Cortex of kidney (tissue), 1 donor: ENCODE measurements around the gene ZNF341.
A peak's percentile ranks its signal among the peaks of the same experiment; 100 is the strongest.
"Not testable (repeated sequence)": the region's sequence is repeated elsewhere in the genome, so short reads cannot be mapped to it uniquely, and the experiment has no call there.

Experiments
- DNase-seq: peaks from one replicate; lab custom pipeline; 2025; lab: John Stamatoyannopoulos, UW

ZNF341 gene

GRCh38 chr20:33731693-33732165 lies at the start of gene ZNF341:
TSS of gene ZNF341 (plus strand) at chr20:33731996. CDS start at chr20:33732022, 26 bp downstream.
- no peak for DNase-seq

DNA sequence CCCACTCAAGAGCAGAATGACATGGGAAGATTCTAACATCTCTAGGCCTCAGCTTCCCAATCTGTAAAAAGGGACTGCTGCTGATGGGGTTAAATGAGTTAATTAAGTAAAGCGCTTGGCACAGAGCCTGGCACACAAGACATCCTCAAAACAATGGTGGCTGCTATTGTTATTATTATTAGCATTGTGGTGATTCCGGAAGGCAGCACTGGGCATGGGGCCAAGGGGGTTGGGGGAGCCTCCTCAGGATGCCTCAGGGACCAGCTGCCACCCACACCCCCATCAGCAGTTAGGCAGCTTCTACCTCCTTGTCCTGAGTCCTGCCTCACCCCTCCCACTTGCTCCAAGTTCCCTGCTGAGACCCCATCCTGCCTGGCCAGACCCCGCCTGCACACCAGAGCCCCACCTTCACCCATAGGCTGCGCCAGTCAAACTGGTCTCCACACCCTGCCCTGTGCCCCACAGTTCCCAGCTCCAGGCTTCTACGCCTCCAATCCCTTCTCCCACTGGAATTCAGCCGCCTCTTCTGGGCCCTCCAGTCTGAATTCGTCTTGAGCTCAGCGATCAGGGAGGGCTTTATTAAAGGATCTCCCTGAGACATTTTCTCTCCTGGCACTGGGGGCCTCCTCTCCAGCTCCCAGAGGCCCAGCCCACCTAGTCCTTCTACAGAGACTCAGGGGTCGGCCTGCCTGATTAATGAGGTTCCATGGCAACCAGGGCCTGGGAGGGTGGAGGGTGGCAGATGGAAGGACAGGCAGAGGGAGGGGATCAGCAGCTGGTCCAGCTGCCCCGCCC lies 47.1 kb upstream of the ZNF341 start:
- DNase-seq: no peak

DNA sequence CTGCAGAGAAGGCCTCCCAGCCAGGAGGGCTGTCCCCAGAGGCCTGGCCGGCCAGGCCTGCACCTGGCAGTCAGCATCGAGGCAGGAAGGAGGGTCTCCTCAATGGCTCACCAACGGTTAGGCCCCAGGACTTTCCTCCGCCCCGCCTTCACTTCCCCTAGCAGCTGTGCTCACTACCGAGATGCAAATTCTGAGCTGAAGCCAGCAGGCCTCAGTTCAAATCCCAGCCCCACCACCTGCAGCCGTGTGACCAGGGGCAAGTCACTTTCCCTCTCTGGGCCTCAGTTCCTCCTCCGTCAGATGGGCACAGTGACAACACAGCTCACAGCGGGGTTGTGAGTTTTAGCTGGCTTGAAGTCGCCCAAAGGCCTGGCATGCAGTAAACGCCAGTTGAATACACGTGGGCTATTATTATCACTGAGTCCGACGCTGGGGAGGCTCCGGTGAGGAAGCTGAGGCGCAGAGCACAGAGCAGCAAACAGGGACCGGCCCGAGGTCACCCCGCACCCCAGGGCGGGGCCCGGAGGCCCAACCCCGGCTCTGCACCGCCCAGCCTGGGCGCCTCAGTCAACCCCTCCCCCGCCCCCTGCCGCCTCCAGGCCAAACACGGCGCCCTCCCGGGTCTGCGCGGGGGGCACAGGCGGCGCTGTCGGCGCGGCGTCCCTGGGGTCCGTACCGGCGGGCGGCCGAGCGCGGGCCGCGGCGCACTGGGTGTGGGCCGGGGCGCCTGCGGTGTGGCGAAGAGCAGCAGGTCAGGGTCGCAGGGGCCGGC lies 46.3 kb upstream of the ZNF341 start:
- no peak for DNase-seq

DNA sequence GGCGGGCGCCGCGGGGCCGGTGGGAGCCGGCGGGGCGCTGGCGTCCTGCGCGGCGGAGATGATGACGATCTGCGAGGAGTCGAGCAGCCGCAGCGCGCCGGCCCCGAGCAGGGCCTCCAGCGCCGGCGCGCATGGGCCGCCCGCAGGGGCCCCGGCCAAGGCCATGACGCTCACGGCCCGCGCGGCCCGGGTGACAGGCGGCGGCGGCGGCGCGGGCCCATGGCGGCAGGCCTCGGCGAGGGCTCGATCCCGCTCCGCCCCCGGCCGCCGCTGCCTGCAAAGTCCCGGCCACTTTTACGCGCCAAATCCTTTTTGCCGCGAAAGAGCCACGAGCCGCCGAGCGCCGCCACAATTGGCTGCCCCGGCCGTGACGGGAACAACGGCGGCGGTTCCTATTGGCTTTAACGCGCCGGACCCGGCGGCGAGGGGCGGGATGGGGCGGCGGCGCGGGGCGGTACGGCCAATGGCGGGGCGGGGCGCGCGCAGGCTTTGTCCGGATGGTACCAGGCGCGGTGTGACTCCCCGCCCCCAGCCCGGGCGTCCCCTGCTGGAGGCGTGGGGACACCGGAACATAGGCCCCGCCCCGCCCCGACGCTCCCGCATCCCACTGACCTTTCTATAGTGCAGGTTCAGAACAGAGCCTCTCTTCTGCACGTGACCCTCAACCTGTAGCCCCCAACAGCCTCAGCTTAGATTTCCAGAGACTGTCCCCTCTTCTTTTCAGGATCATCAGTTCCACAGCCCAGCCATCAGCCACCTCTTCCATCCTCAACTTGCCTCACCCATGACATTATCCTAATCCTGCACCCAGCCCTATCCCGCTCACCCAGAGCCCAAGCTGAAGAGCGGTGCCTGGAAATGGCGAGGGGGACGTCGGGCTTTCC lies 45.5 kb upstream of the ZNF341 start, which contains the start of gene E2F1:
TSS of gene E2F1 (minus strand) at position 286 of the 884 bp plus-strand sequence. CDS start at position 165, 121 bp downstream.
- DNase-seq: peak; percentile 16

DNA sequence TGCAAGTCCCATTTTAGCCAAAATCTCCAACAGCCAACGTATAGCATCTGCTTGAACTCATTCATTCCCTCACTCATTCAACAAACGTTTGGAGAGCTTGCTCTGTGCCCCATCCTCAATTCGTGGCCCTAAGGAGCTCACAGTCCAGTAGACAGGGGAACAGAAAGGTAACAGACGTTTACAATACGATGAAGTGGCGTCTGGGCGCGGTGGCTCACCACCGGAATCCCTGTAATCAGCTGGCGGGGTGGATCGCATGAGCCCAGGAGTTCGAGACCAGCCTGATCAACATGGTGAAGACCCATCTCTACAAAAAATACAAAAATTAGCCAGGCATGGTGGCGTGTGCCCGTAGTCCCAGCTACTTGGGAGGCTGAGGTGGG lies 44.8 kb upstream of the ZNF341 start:
- no peak for DNase-seq

- DNase-seq: no peak
These were observed 44.4 kb upstream of the ZNF341 start for GRCh38 chr20:33687370-33687915.

- DNase-seq: no peak
These were observed 43.5 kb upstream of the ZNF341 start for GRCh38 chr20:33687993-33688937.

DNA sequence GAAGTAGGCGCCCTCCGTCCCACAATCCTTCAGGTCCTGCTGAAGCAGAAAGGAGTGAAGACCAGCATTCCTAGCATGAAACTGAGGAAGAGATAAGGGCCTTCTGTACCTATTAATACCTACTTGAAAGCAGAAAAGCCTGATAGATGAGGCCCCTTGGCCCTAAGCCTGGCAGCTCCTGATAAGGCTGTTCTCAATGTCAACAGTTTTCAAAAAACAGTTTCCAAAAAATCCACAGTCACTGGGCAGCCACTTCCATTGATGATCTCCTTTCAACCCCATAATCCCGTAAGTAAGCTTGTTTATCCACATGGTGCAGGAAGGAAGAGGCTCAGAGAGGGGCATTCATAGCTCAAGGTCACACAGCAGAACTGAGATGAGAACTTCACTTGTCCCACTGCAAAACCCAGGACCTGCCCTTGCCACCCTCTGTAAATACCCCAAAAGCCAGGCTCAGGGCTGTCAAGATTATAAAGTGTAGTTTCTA lies 42.8 kb upstream of the ZNF341 start:
- no peak for DNase-seq

DNA sequence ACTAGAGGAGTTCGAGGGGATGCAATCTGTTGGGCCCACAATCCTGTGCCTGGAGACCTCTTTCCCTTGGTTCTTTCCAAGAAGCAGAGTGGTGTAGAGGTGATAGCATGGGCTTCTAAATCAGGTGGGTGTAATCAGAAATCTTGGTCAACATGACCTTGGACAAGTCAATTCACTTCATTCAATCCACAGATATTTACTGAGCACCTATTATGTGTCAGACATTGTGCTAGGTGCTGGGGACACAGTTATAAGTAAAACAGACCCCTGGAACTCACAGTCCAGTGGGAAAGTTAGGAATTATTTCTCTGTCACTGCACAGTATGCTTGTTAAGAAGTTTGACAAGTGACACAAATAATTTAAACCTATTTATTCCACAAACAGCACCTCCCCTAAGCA lies 42.3 kb upstream of the ZNF341 start:
- DNase-seq: no peak

GRCh38 chr20:33689973-33690372 lies 41.8 kb upstream of the ZNF341 start:
- DNase-seq: no peak

DNA sequence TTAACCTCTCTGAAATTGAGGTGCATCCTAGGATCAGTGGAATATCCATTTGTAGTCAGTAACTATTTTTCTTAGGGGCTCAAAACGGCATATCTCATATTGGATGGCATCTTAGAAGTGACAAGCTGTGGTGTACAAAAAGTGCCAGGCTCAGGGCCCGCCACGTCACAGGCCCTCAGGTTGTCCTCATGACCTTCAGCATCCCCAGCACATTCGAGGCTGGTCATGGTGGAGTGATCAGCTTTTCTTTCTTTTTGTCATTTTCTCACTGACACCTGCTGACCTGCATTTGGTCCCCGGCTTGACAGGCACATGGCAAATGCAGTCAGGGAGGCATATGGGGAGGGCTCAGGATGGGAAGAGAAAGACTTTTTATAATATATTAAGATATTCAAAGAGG lies 38.5 kb upstream of the ZNF341 start:
- no peak for DNase-seq

DNA sequence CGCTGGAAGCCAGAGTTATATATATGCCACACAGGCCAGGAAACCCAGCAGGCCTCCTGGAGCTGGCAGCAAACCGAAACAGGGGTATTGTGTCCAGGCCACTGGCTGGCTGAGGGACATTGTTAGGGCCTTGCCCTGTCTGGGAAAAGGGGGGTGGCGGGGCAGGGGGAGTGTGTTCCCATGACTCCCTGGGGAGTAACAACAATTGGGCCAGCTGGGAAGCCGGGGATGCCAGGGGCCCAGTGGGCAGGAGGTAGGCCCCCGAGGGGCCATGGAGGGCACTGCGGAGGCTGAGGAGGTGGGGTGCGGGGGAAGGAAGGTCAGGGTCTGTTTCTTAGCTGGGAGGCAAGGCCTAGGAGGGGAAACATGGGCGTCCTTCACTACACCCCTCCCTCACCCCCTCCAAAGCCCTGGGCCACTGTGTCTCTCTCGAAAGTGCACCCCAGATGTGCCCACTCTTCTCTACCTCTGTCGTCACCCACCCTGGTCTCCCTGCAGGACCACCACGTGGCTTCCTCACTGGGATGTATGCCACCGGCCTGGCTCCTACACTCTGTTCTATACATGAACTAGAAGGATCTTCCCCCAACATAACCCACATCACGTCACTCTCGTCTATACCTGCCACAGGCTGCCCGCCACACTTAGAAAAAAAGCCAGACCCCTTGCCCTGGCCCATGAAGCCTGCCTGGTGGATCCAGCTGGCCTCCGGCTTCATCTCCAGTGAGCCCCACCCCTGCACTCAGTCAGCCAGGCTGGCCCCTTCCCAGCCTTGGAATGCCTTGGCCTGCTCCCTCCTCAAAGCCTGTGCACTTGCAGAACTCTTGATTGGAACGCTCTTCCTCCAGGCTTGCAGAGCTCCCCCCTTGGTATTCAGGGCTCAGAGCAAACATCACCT lies 37.8 kb upstream of the ZNF341 start:
- no peak for DNase-seq

GRCh38 chr20:33694639-33695012 lies 37.2 kb upstream of the ZNF341 start:
- no peak for DNase-seq

- no peak for DNase-seq
These were observed 35.3 kb upstream of the ZNF341 start for GRCh38 chr20:33696448-33696847.

DNA sequence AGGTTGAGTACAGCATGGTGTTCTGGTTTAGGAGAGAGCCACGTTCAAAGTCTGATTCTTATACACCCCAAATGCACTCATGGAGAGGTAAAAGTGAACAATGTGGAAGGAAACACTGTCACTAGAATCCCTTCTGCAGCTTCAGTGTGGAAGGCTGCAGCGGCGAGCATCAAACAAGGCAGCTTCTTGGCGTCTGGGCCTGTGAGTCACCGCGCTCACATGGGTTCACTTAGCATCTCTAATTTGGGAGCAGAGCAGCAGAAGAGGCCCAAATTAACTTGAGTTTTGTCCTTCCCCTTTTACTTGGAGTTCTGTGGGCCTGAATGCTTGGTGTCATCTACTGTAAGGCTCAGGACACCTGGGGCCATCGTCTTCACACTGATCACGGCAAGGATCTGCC lies 34.7 kb upstream of the ZNF341 start:
- no peak for DNase-seq

DNA sequence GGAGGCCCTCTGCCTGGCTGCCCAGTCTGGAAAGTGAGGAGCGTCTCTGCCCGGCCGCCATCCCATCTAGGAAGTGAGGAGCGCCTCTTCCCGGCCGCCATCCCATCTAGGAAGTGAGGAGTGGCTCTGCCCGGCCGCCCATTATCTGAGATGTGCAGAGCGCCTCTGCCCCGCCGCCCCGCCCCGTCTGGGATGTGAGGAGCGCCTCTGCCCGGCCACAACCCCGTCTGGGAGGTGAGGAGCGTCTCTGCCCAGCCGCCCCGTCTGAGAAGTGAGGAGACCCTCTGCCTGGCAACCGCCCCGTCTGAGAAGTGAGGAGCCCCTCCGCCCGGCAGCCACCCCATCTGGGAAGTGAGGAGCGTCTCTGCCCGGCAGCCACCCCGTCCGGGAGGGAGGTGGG lies 32.8 kb upstream of the ZNF341 start:
- DNase-seq: not testable (repeated sequence)

GRCh38 chr20:33700696-33701441 lies 30.9 kb upstream of the ZNF341 start:
- not testable (repeated sequence) for DNase-seq

DNA sequence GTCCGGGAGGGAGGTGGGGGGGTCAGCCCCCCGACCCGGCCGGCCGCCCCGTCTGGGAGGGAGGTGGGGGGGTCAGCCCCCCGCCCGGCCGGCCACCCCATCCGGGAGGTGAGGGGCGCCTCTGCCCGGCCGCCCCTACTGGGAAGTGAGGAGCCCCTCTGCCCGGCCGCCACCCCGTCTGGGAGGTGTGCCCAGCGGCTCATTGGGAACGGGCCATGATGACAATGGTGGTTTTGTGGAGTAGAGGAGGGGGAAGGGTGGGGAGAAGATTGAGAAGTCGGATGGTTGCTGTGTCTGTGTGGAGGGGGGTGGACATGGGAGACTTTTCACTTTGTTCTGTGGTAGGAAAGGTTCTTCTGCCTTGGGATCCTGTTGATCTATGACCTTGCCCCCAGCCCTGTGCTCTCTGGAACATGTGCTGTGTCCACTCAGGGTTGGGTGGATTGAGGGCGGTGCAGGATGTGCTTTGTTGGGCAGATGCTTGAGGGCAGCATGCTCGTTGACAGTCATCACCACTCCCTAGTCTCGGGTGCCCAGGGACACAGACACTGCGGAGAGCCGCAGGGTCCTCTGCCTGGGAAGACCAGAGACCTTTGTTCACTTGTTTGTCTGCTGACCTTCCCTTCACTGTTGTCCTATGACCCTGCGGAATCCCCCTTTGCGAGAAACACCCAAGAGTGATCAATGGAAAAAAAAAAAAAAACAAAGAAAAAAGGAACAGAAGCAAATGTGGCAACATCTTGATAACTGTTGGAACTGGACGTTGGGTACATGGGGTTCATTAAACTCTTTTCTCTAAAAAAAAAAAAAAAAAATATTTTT lies 30.0 kb upstream of the ZNF341 start:
- no peak for DNase-seq
